CD4-positive, CD25-positive, alpha-beta regulatory T cell (primary cell): ENCODE measurements around the gene SYS1. TPM values are rescaled to one million over a fixed set of nuclear protein-coding genes. Genes with fewer than 3 reads are reported as not detected.

ENCODE experiments used
- ATAC-seq, 2 donors: fragments of 150-1000 bp; cut with Tn5 transposase; one replicate each; pipeline ENCODE4 v1.10.0; 2021; ENCODE audit warnings: low read depth in 2 of 2, moderate number of reproducible peaks in 2 of 2, moderate library complexity in 1 of 2
- DNase-seq, 3 donors: peaks; one replicate each; pipeline versions ENCODE4 v3.0.0 to v3.0.0-alpha.2; 2012 to 2022; ENCODE audit warnings: mixed read lengths in 1 of 3
- H3K27ac ChIP-seq: one replicate; pipeline ENCODE4 v1.7.0; 2013; ENCODE audit warnings: mild to moderate bottlenecking, low read length; ENCODE audit not compliant: insufficient read depth, poor library complexity, severe bottlenecking
- H3K27me3 ChIP-seq: one replicate; pipeline ENCODE4 v1.7.0; 2013; ENCODE audit warnings: low read length; ENCODE audit not compliant: control insufficient read depth, insufficient read depth
- H3K36me3 ChIP-seq: one replicate; pipeline ENCODE4 v1.7.0; 2013; ENCODE audit warnings: mild to moderate bottlenecking, low read length, moderate library complexity; ENCODE audit not compliant: control insufficient read depth, insufficient read depth
- H3K4me1 ChIP-seq: 2 replicates; pipeline ENCODE4 v1.7.0; 2013; ENCODE audit warnings: mild to moderate bottlenecking, low read length; ENCODE audit not compliant: insufficient read depth, control insufficient read depth, poor library complexity, severe bottlenecking
- H3K4me3 ChIP-seq: one replicate; pipeline ENCODE4 v1.7.0; 2013; ENCODE audit warnings: low read depth, mild to moderate bottlenecking, low read length, moderate library complexity
- H3K9me3 ChIP-seq, 2 experiments: 1 replicate in 1 of 2; 2 replicates in 1 of 2; pipeline ENCODE4 v1.7.0; 2013; ENCODE audit warnings: low read length in 2 of 2, mild to moderate bottlenecking in 1 of 2, moderate library complexity in 1 of 2; ENCODE audit not compliant: control insufficient read depth in 2 of 2
- H3K27ac Mint-ChIP-seq, 3 donors: one replicate each; pipeline ENCODE4 v1.8.0; 2020 to 2022; ENCODE audit warnings: mild to moderate bottlenecking in 3 of 3, mixed read lengths in 3 of 3, moderate library complexity in 2 of 3
- H3K27me3 Mint-ChIP-seq: one replicate; pipeline ENCODE4 v1.8.0; 2022; ENCODE audit warnings: mild to moderate bottlenecking, mixed read lengths
- H3K36me3 Mint-ChIP-seq: one replicate; pipeline ENCODE4 v1.8.0; 2020; ENCODE audit warnings: mixed read lengths
- H3K4me1 Mint-ChIP-seq, 4 donors: one replicate each; pipeline ENCODE4 v1.8.0; 2020 to 2022; ENCODE audit warnings: mixed read lengths in 4 of 4, mild to moderate bottlenecking in 1 of 4
- H3K4me3 Mint-ChIP-seq, 4 donors: one replicate each; pipeline ENCODE4 v1.8.0; 2020 to 2022; ENCODE audit warnings: mild to moderate bottlenecking in 4 of 4, mixed read lengths in 4 of 4, moderate library complexity in 3 of 4
- H3K9me3 Mint-ChIP-seq, 7 donors: one replicate each; pipeline ENCODE4 v1.8.0; 2020 to 2022; ENCODE audit warnings: mixed read lengths in 7 of 7, mild to moderate bottlenecking in 3 of 7, moderate library complexity in 2 of 7
- polyA plus RNA-seq, 4 donors: library from polyadenylated mRNA; unstranded; fragments of 300-500 nt; fragmentation: Illumina TruSeq; gene quantifications; one replicate each; pipeline ENCODE4 v1.2.3, GENCODE V29; 2021
- total RNA-seq: library from RNA; stranded (reverse); gene quantifications from one replicate; pipeline ENCODE4 v1.2.3, GENCODE V29; 2022

Gene SYS1
- total and polyA plus RNA-seq, 5 donors from 2014 or later: 38.4 to 94.2 (median 43.4) TPM

GRCh38 chr20:45372241-45372640 is 9.3 kb downstream of the SYS1 start:
- H3K27ac Mint-ChIP-seq: no peak overlapping the region
- H3K27me3 ChIP-seq: no peaks in the 10 kb centered on the region
- DNase-seq (no peak), ATAC-seq (no peak)
- H3K4me3 ChIP-seq: no peak overlapping the region
- peaks cover 9% of the 10 kb centered on the region for H3K36me3 Mint-ChIP-seq
- H3K4me1 Mint-ChIP-seq: peaks cover 14 to 58% (median 31%) of the 10 kb centered on the region in 4 donors
- no peak overlapping the region for H3K27ac ChIP-seq
- H3K36me3 ChIP-seq: peaks cover 7% of the 10 kb centered on the region
- no peaks in the 10 kb centered on the region for H3K27me3 Mint-ChIP-seq
- no peaks in the 10 kb centered on the region for H3K9me3 ChIP-seq
- H3K4me3 Mint-ChIP-seq: peak overlapping the region; percentile 57 to 82 (median 68)
- peaks cover 31% of the 10 kb centered on the region for H3K4me1 ChIP-seq
- H3K9me3 Mint-ChIP-seq: peaks cover 0 to 3% (median 0%) of the 10 kb centered on the region in 7 donors

- no peak for DNase-seq
- ATAC-seq: no peak
- Mint-ChIP-seq H3K36me3 (peaks cover 7% of the 10 kb centered on the region), H3K27ac (peak overlapping the region in 2 of 3 donors; percentile 94), H3K4me3 (peak overlapping the region; percentile 88 to 92 (median 91)), H3K27me3 (no peaks in the 10 kb centered on the region), H3K4me1 (peaks cover 14 to 52% (median 28%) of the 10 kb centered on the region in 4 donors), H3K9me3 (peaks cover 0 to 3% (median 0%) of the 10 kb centered on the region in 7 donors)
- peak overlapping the region; percentile 85 for H3K4me3 ChIP-seq
- no peaks in the 10 kb centered on the region for H3K27me3 ChIP-seq
- peaks cover 27% of the 10 kb centered on the region for H3K4me1 ChIP-seq
- peak overlapping the region; percentile 74 for H3K27ac ChIP-seq
- no peaks in the 10 kb centered on the region for H3K9me3 ChIP-seq
- H3K36me3 ChIP-seq: peaks cover 3% of the 10 kb centered on the region
Observed at GRCh38 chr20:45372646-45373352, 9.8 kb downstream of the SYS1 start.

- H3K4me1 ChIP-seq: peaks cover 19% of the 10 kb centered on the region
- H3K4me1 Mint-ChIP-seq: peaks cover 6 to 45% (median 21%) of the 10 kb centered on the region in 4 donors
- H3K27me3 ChIP-seq: no peaks in the 10 kb centered on the region
- H3K36me3 ChIP-seq: peaks cover 5% of the 10 kb centered on the region
- H3K36me3 Mint-ChIP-seq: no peaks in the 10 kb centered on the region
- peak; percentile 86 to 90 for ATAC-seq
- peak; percentile 76 to 88 (median 84) for DNase-seq
- no peaks in the 10 kb centered on the region for H3K27me3 Mint-ChIP-seq
- no peaks in the 10 kb centered on the region for H3K9me3 ChIP-seq
- peak overlapping the region; percentile 74 for H3K27ac ChIP-seq
- H3K27ac Mint-ChIP-seq: peak overlapping the region; percentile 94 to 97 (median 94)
- H3K9me3 Mint-ChIP-seq: peaks cover 0 to 3% (median 0%) of the 10 kb centered on the region in 7 donors
- H3K4me3 Mint-ChIP-seq: peak overlapping the region; percentile 88 to 92 (median 91)
- H3K4me3 ChIP-seq: peak overlapping the region; percentile 85
Observed at GRCh38 chr20:45373353-45374100, 10.6 kb downstream of the SYS1 start.

- H3K4me3 Mint-ChIP-seq: peak overlapping the region; percentile 88 to 92 (median 91)
- H3K27me3 Mint-ChIP-seq: no peaks in the 10 kb centered on the region
- H3K9me3 Mint-ChIP-seq: peaks cover 0 to 3% (median 0%) of the 10 kb centered on the region in 7 donors
- H3K36me3 Mint-ChIP-seq: no peaks in the 10 kb centered on the region
- no peak for ATAC-seq
- Histone ChIP-seq H3K27me3 (no peaks in the 10 kb centered on the region), H3K4me3 (peak overlapping the region; percentile 85), H3K9me3 (no peaks in the 10 kb centered on the region), H3K36me3 (peaks cover 5% of the 10 kb centered on the region), H3K27ac (peak overlapping the region; percentile 74), H3K4me1 (peaks cover 18% of the 10 kb centered on the region)
- DNase-seq: no peak
- peak overlapping the region; percentile 76 to 94 (median 94) for H3K27ac Mint-ChIP-seq
- H3K4me1 Mint-ChIP-seq: peaks cover 6 to 39% (median 18%) of the 10 kb centered on the region in 4 donors
Observed at GRCh38 chr20:45374101-45374467, 11.1 kb downstream of the SYS1 start.

- no peaks in the 10 kb centered on the region for H3K36me3 Mint-ChIP-seq
- Histone ChIP-seq H3K27ac (no peak overlapping the region), H3K4me1 (peaks cover 18% of the 10 kb centered on the region), H3K4me3 (no peak overlapping the region), H3K36me3 (peaks cover 5% of the 10 kb centered on the region), H3K27me3 (no peaks in the 10 kb centered on the region), H3K9me3 (no peaks in the 10 kb centered on the region)
- DNase-seq (no peak), ATAC-seq (no peak)
- H3K4me1 Mint-ChIP-seq: peaks cover 8 to 36% (median 18%) of the 10 kb centered on the region in 4 donors
- peak overlapping the region in 1 of 3 donors; percentile 94 for H3K27ac Mint-ChIP-seq
- H3K27me3 Mint-ChIP-seq: no peaks in the 10 kb centered on the region
- peaks cover 0 to 3% (median 0%) of the 10 kb centered on the region in 7 donors for H3K9me3 Mint-ChIP-seq
- peak overlapping the region in 3 of 4 donors; percentile 70 to 92 (median 88) for H3K4me3 Mint-ChIP-seq
Observed at GRCh38 chr20:45374966-45375365, 12.0 kb downstream of the SYS1 start.

GRCh38 chr20:45377269-45377668 is 14.3 kb downstream of the SYS1 start:
- Histone ChIP-seq H3K27me3 (no peaks in the 10 kb centered on the region), H3K4me3 (no peak overlapping the region), H3K36me3 (peaks cover 8% of the 10 kb centered on the region), H3K27ac (no peak overlapping the region), H3K4me1 (peaks cover 16% of the 10 kb centered on the region), H3K9me3 (no peaks in the 10 kb centered on the region)
- Mint-ChIP-seq H3K9me3 (peaks cover 0 to 2% (median 0%) of the 10 kb centered on the region in 7 donors), H3K27me3 (no peaks in the 10 kb centered on the region), H3K4me3 (no peak overlapping the region), H3K36me3 (peaks cover 10% of the 10 kb centered on the region), H3K4me1 (peaks cover 3 to 23% (median 10%) of the 10 kb centered on the region in 4 donors), H3K27ac (no peak overlapping the region)
- ATAC-seq: no peak
- DNase-seq: no peak

GRCh38 chr20:45378191-45378590 is 15.2 kb downstream of the SYS1 start, which contains the start of gene TP53TG5:
TP53TG5 (minus strand) TSS chr20:45378325; CDS start chr20:45378236, 89 bp downstream.
- no peaks in the 10 kb centered on the region for H3K27me3 Mint-ChIP-seq

More at GRCh38 chr20:45378191-45378590, 15.2 kb downstream of the SYS1 start, which contains the start of gene TP53TG5:
- peaks cover 10% of the 10 kb centered on the region for H3K36me3 Mint-ChIP-seq
- H3K9me3 Mint-ChIP-seq: no peaks in the 10 kb centered on the region
- Histone ChIP-seq H3K36me3 (peaks cover 8% of the 10 kb centered on the region), H3K4me3 (no peak within 1 kb of the TSS), H3K27ac (no peak within 1 kb of the TSS), H3K9me3 (no peaks in the 10 kb centered on the region), H3K27me3 (no peaks in the 10 kb centered on the region), H3K4me1 (peaks cover 7% of the 10 kb centered on the region)
- ATAC-seq (no peak), DNase-seq (no peak)
- peaks cover 3 to 16% (median 9%) of the 10 kb centered on the region in 4 donors for H3K4me1 Mint-ChIP-seq
- peak within 1 kb of the TSS in 1 of 3 donors; percentile 71 for H3K27ac Mint-ChIP-seq
- H3K4me3 Mint-ChIP-seq: no peak within 1 kb of the TSS
